H9 (cell line): ENCODE data around the gene CHD1. TPM values are rescaled to one million over a fixed set of nuclear protein-coding genes. Genes with fewer than 3 reads are reported as not detected.

Experiments
- DNase-seq: peaks from one replicate; pipeline ENCODE4 v3.0.0-alpha.2; 2017
- H2AFZ ChIP-seq: one replicate; pipeline ENCODE4 v1.6.1; 2013; ENCODE audit warnings: mild to moderate bottlenecking, low read length, control low read depth, moderate library complexity
- H2AK5ac ChIP-seq: 2 replicates; pipeline ENCODE4 v1.6.1; 2013; ENCODE audit warnings: low read length, control low read depth, mixed read lengths; ENCODE audit not compliant: insufficient read length
- H2BK120ac ChIP-seq: one replicate; pipeline ENCODE4 v1.6.1; 2013; ENCODE audit warnings: low read depth, mild to moderate bottlenecking, low read length, control low read depth, inconsistent platforms; ENCODE audit not compliant: poor library complexity, severe bottlenecking
- H2BK12ac ChIP-seq: 2 replicates; pipeline ENCODE4 v1.6.1; 2013; ENCODE audit warnings: low read length, control low read depth, mixed read lengths, low read depth; ENCODE audit not compliant: insufficient read length
- H2BK15ac ChIP-seq: 2 replicates; pipeline ENCODE4 v1.6.1; 2013; ENCODE audit warnings: low read depth, low read length, control low read depth
- H2BK20ac ChIP-seq: one replicate; pipeline ENCODE4 v1.6.1; 2013; ENCODE audit warnings: low read depth, mild to moderate bottlenecking, low read length, control low read depth, inconsistent platforms; ENCODE audit not compliant: poor library complexity, severe bottlenecking
- H2BK5ac ChIP-seq: 2 replicates; pipeline ENCODE4 v1.6.1; 2013; ENCODE audit warnings: low read length, control low read depth, mixed read lengths; ENCODE audit not compliant: insufficient read length
- H3K14ac ChIP-seq: 2 replicates; pipeline ENCODE4 v1.6.1; 2013; ENCODE audit warnings: low read length, control low read depth; ENCODE audit not compliant: insufficient read depth
- H3K18ac ChIP-seq: 2 replicates; pipeline ENCODE4 v1.6.1; 2013; ENCODE audit warnings: low read depth, mild to moderate bottlenecking, mixed read lengths, low read length, control low read depth; ENCODE audit not compliant: insufficient read length
- H3K23ac ChIP-seq: 2 replicates; pipeline ENCODE4 v1.6.1; 2013; ENCODE audit warnings: low read length, control low read depth, mixed read lengths, low read depth; ENCODE audit not compliant: insufficient read length
- H3K23me2 ChIP-seq: 2 replicates; pipeline ENCODE4 v1.6.1; 2013; ENCODE audit warnings: low read depth, mild to moderate bottlenecking, mixed read lengths, low read length, control low read depth; ENCODE audit not compliant: insufficient read length, poor library complexity, severe bottlenecking
- H3K27ac ChIP-seq: 2 replicates; pipeline ENCODE4 v1.5.1; 2013; ENCODE audit warnings: low read length, control low read depth, mixed read lengths, low read depth; ENCODE audit not compliant: insufficient read length
- H3K27me3 ChIP-seq: 2 replicates; pipeline ENCODE4 v1.6.1; 2013; ENCODE audit warnings: low read length, control low read depth, inconsistent platforms; ENCODE audit not compliant: insufficient read depth
- H3K4ac ChIP-seq: 2 replicates; pipeline ENCODE4 v1.6.1; 2013; ENCODE audit warnings: low read depth, mild to moderate bottlenecking, control low read depth, inconsistent platforms, low read length, moderate library complexity
- H3K4me1 ChIP-seq: 2 replicates; pipeline ENCODE4 v1.6.1; 2013; ENCODE audit warnings: low read length, control low read depth, inconsistent platforms; ENCODE audit not compliant: insufficient read depth
- H3K4me2 ChIP-seq: 2 replicates; pipeline ENCODE4 v1.6.1; 2013; ENCODE audit warnings: low read length, control low read depth, mixed read lengths; ENCODE audit not compliant: insufficient read length, insufficient read depth
- H3K56ac ChIP-seq: 2 replicates; pipeline ENCODE4 v1.6.1; 2013; ENCODE audit warnings: low read depth, mild to moderate bottlenecking, mixed read lengths, low read length, control low read depth; ENCODE audit not compliant: insufficient read length
- H3K79me1 ChIP-seq: 2 replicates; pipeline ENCODE4 v1.6.1; 2013; ENCODE audit warnings: low read depth, mild to moderate bottlenecking, moderate library complexity, low read length, control low read depth, inconsistent platforms; ENCODE audit not compliant: insufficient read depth, poor library complexity, severe bottlenecking
- H3K79me2 ChIP-seq: 2 replicates; pipeline ENCODE4 v1.6.1; 2013; ENCODE audit warnings: low read length, control low read depth, inconsistent platforms; ENCODE audit not compliant: insufficient read depth
- H3K9ac ChIP-seq: 2 replicates; pipeline ENCODE4 v1.6.1; 2013; ENCODE audit warnings: low read length, control low read depth, mixed read lengths; ENCODE audit not compliant: insufficient read length; ENCODE audit errors: extremely low read depth
- H3K9me3 ChIP-seq: one replicate; pipeline ENCODE4 v1.6.1; 2013; ENCODE audit warnings: low read depth, low read length, inconsistent platforms; ENCODE audit not compliant: control insufficient read depth
- H3T11ph ChIP-seq: one replicate; pipeline ENCODE4 v1.6.1; 2013; ENCODE audit warnings: mild to moderate bottlenecking, low read length, control low read depth, inconsistent platforms
- H4K20me1 ChIP-seq: one replicate; pipeline ENCODE4 v1.6.1; 2013; ENCODE audit not compliant: control insufficient read depth, insufficient read length, insufficient read depth
- H4K5ac ChIP-seq: 2 replicates; pipeline ENCODE4 v1.6.1; 2013; ENCODE audit warnings: low read depth, mild to moderate bottlenecking, mixed read lengths, low read length, control low read depth; ENCODE audit not compliant: insufficient read length
- H4K8ac ChIP-seq: replicated peaks from 2 replicates; pipeline ENCODE4 v1.6.1; 2013; ENCODE audit warnings: low read length, control low read depth, mixed read lengths, low read depth; ENCODE audit not compliant: insufficient read length
- H4K91ac ChIP-seq: 2 replicates; pipeline ENCODE4 v1.6.1; 2013; ENCODE audit warnings: low read depth, mild to moderate bottlenecking, moderate library complexity, mixed read lengths, low read length, control low read depth; ENCODE audit not compliant: insufficient read length
- H3K27ac Mint-ChIP-seq, 3 experiments: 2 replicates in 2 of 3; 3 replicates in 1 of 3; pipeline ENCODE4 v1.8.0; 2020 to 2021; ENCODE audit warnings: mixed read lengths in 3 of 3, mild to moderate bottlenecking in 1 of 3, moderate library complexity in 1 of 3
- H3K27me3 Mint-ChIP-seq: 2 replicates; pipeline ENCODE4 v1.8.0; 2021; ENCODE audit warnings: low read depth, mild to moderate bottlenecking, moderate library complexity, mixed read lengths
- H3K36me3 Mint-ChIP-seq, 3 experiments: 2 replicates in 2 of 3; 3 replicates in 1 of 3; pipeline ENCODE4 v1.8.0; 2020 to 2021; ENCODE audit warnings: low read depth in 3 of 3, mixed read lengths in 3 of 3; ENCODE audit not compliant: insufficient read depth in 1 of 3
- H3K4me1 Mint-ChIP-seq, 2 experiments: 2 replicates each; pipeline ENCODE4 v1.8.0; 2020; ENCODE audit warnings: mixed read lengths in 2 of 2
- H3K4me3 Mint-ChIP-seq, 2 experiments: 2 replicates in 1 of 2; 3 replicates in 1 of 2; pipeline ENCODE4 v1.8.0; 2020 to 2021; ENCODE audit warnings: mild to moderate bottlenecking in 2 of 2, mixed read lengths in 2 of 2, moderate library complexity in 1 of 2
- H3K9me3 Mint-ChIP-seq, 2 experiments: 2 replicates in 1 of 2; 3 replicates in 1 of 2; pipeline ENCODE4 v1.8.0; 2020; ENCODE audit warnings: mild to moderate bottlenecking in 2 of 2, mixed read lengths in 2 of 2, moderate library complexity in 1 of 2
- CTCF ChIP-seq: fragments of 200-600 bp; sonication (generic); conservative IDR thresholded peaks from 3 replicates; pipeline ENCODE4 v1.8.0; 2021; ENCODE audit warnings: antibody characterized with exemption, mild to moderate bottlenecking
- WGBS: extraction: QIAGEN DNeasy Blood & Tissue Kit; methylation state at CpG from one replicate; pipeline ENCODE4 v1.1.7; 2013; ENCODE audit warnings: missing lambda C conversion rate, low lambda C conversion rate, mixed read lengths; ENCODE audit not compliant: insufficient read length; ENCODE audit errors: extremely low coverage; 5-methylcytosine and 5-hydroxymethylcytosine counted together
- total RNA-seq: library from RNA; stranded (reverse); gene quantifications from 2 replicates; pipeline ENCODE4 v1.2.1, GENCODE V29; 2021

The CHD1 gene
- total RNA-seq, 1 experiment from 2014 or later, result 62.7 TPM

- Histone ChIP-seq H2BK20ac (no peak overlapping the region), H3K56ac (no peak overlapping the region), H3K4me2 (no peak overlapping the region), H2AK5ac (no peak overlapping the region), H3K9me3 (no peaks in the 10 kb centered on the region), H2BK12ac (no peak overlapping the region), H2BK120ac (no peak overlapping the region), H4K5ac (no peak overlapping the region), H3K4me1 (no peaks in the 10 kb centered on the region), H3K79me2 (no peaks in the 10 kb centered on the region), H3K9ac (no peak overlapping the region), H4K91ac (no peak overlapping the region), H2BK15ac (no peak overlapping the region), H3K14ac (no peak overlapping the region), H3K23me2 (no peaks in the 10 kb centered on the region), H3K27me3 (no peaks in the 10 kb centered on the region), H3K79me1 (no peaks in the 10 kb centered on the region), H3K27ac (no peak overlapping the region), H2BK5ac (no peak overlapping the region), H4K20me1 (no peaks in the 10 kb centered on the region), H4K8ac (no peak overlapping the region), H3T11ph (no peak overlapping the region), H2AFZ (no peak overlapping the region), H3K4ac (no peak overlapping the region), H3K23ac (no peak overlapping the region), H3K18ac (no peak overlapping the region)
- Mint-ChIP-seq H3K27ac (no peak overlapping the region), H3K4me1 (no peaks in the 10 kb centered on the region), H3K27me3 (no peaks in the 10 kb centered on the region; the same call in 1 of the 2 replicates), H3K9me3 (no peaks in the 10 kb centered on the region), H3K36me3 (peaks cover 36 to 80% (median 79%) of the 10 kb centered on the region in 3 experiments; a peak in 6 of 7 replicates), H3K4me3 (no peak overlapping the region)
- WGBS, result no CpG with 5 or more reads among the region's 3 CpGs
- no peak for DNase-seq
- no peak for TF ChIP-seq CTCF
Observed at GRCh38 chr5:98880151-98880550, 48.7 kb downstream of the CHD1 start.
